Measurements from ENCODE around the gene PTGR3.

The PTGR3 gene

GRCh38 chr18:75179819-75180600 lies 28.9 kb downstream of the PTGR3 start:
- no peak overlapping the region for H3K4me3 ChIP-seq (ENCODE audit: low read depth, low read length)
- TF ChIP-seq CTCF (IDR thresholded peaks at IDR 0.05; ENCODE audit: borderline replicate concordance, insufficient read depth, low read depth, low read length): no peak

- no peak overlapping the region for H3K4me3 ChIP-seq (ENCODE audit: low read depth, low read length)
- TF ChIP-seq CTCF (IDR thresholded peaks at IDR 0.05; ENCODE audit: borderline replicate concordance, insufficient read depth, low read depth, low read length): no peak
These were observed 30.6 kb downstream of the PTGR3 start for GRCh38 chr18:75178376-75178775.

- H3K4me3 ChIP-seq (ENCODE audit: low read depth, low read length): no peak overlapping the region
- no peak for TF ChIP-seq CTCF (IDR thresholded peaks at IDR 0.05; ENCODE audit: borderline replicate concordance, insufficient read depth, low read depth, low read length)
These were observed 32.1 kb downstream of the PTGR3 start for GRCh38 chr18:75176849-75177248.

- no peak for TF ChIP-seq CTCF (IDR thresholded peaks at IDR 0.05; ENCODE audit: borderline replicate concordance, insufficient read depth, low read depth, low read length)
- no peak overlapping the region for H3K4me3 ChIP-seq (ENCODE audit: low read depth, low read length)
These were observed 35.2 kb downstream of the PTGR3 start for GRCh38 chr18:75173738-75174137.

GRCh38 chr18:75173125-75173432 lies 35.9 kb downstream of the PTGR3 start:
- peak; percentile 41; the same call in 1 of the 2 replicates for TF ChIP-seq CTCF (IDR thresholded peaks at IDR 0.05; ENCODE audit: borderline replicate concordance, insufficient read depth, low read depth, low read length)
- H3K4me3 ChIP-seq (ENCODE audit: low read depth, low read length): no peak overlapping the region

GRCh38 chr18:75172299-75173124 lies 36.4 kb downstream of the PTGR3 start:
- TF ChIP-seq CTCF (IDR thresholded peaks at IDR 0.05; ENCODE audit: borderline replicate concordance, insufficient read depth, low read depth, low read length): no peak
- H3K4me3 ChIP-seq (ENCODE audit: low read depth, low read length): no peak overlapping the region

- H3K4me3 ChIP-seq (ENCODE audit: low read depth, low read length): no peak overlapping the region
- TF ChIP-seq CTCF (IDR thresholded peaks at IDR 0.05; ENCODE audit: borderline replicate concordance, insufficient read depth, low read depth, low read length): no peak
These were observed 38.0 kb downstream of the PTGR3 start for GRCh38 chr18:75170916-75171315.
